GM21528 (cell line): ENCODE measurements around the gene CAMK2A.

Experiments
- ATAC-seq: cut with Tn5 transposase; IDR thresholded peaks from one replicate; pipeline ENCODE4 v1.9.1; 2021; ENCODE audit warnings: mild to moderate bottlenecking, moderate library complexity; ENCODE audit not compliant: unreplicated experiment, low FRiP score

The CAMK2A gene

GRCh38 chr5:150178262-150178661 lies 111.3 kb downstream of the CAMK2A start:
- no peak for ATAC-seq

DNA sequence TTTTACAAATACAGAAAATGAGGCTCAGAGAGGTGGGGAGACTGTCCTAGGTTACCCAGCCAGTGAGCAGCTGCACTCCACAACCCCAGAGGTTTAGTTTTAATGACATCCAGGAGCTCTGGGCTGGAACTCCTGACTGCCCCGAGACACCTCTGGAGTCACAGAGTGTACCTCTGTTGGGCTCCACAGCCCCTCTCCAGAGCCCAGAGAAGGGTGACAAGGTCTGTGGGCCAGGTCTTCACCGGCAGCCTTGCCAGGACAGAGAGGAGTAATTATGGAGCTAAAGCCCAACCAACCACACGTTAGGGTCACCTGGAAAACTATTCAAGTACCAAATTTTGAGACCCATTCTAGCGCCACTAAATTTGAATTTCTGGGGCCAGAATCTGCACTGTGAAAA lies 111.9 kb downstream of the CAMK2A start:
- no peak for ATAC-seq

GRCh38 chr5:150176745-150177477 lies 112.7 kb downstream of the CAMK2A start:
- ATAC-seq, result no peak

- no peak for ATAC-seq
These were observed 114.0 kb downstream of the CAMK2A start for GRCh38 chr5:150175536-150175935.

DNA sequence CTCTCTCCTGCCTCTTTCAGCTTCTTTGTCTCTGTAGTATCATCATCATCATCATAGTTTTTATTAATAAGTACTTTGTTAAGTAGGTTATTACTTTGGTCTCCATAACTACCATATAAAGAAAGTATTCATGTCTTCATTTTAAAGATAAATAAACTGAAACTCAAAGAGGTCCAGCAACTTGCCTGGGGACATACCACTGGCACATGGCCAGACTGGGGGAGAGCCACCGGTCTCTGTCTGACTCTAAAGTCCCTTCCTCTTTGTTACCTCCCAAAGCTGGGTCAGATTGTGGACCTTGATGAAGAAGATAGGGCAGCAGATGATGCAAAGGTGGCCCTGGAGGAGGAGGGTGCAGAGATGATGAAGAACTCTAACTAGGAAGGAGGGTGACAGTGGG lies 114.5 kb downstream of the CAMK2A start:
- no peak for ATAC-seq

DNA sequence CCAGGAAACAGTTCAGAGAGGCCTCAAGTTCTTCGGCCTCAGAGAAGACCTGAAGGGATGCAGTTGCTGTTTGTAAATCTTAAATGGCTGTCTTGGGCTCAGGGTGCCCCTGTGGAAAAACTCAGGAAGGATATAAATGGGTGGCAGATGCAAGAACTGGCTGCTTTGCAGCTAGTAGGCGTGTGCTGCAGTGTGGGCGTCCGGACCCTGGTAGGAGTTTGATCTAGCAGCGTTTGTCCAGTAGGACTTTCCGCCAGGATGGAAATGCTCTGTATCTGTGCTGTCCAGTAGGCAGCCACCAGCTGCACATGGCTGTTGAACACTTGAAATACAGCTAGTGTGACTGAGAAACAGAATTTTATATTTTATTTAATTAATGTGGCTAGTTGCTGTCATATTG lies 115.3 kb downstream of the CAMK2A start:
- ATAC-seq, result no peak

- no peak for ATAC-seq
These were observed 116.4 kb downstream of the CAMK2A start for GRCh38 chr5:150173161-150173560.

DNA sequence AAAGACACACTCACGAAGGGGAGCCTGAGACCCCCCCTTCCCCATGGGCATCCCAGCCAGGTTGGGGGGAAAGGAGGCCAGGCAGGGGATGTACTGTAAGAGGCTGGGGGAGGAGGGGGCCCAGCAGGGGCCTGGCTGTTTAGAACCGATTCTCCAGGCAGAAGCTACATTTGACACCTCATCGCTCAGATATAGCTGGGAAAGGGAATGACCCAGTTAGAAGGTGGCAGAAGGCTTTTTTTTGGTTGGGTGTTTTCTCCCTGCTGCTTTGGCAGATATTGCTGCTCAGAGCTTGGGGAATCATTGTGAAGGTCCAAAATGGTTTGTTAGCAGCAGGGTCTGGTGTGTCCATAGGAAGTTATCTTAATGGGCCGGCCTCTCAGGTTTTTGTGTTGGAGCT lies 117.0 kb downstream of the CAMK2A start:
- no peak for ATAC-seq

DNA sequence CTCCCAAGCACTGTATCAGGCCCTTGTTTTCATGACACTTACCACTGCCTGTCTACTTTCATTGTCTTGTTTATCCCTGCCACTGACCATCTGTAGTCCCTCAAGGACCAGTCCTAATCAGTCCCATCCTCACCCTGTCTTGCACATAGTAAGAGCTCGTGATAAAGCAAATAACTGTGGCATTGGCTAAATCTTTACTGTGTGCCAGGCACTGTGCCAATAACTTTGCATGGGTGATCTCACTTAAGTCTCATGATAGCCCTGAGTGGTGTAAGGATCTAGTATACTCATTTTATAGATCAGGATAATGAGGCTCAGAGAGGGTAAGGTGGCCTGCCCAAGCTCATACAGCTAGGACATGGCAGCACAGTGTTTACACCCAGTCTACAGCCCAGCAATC lies 117.4 kb downstream of the CAMK2A start:
- no peak for ATAC-seq
